Mesendoderm (in vitro differentiated cells): Measurements from ENCODE around the gene SKA2.
"Not testable (repeated sequence)": the region's sequence is repeated elsewhere in the genome, so short reads cannot be mapped to it uniquely, and the experiment has no call there.

Experiments used
- DNase-seq: peaks from one replicate; pipeline ENCODE4 v3.0.0; 2013
- H2AK5ac ChIP-seq: 2 replicates; pipeline ENCODE4 v1.6.1; 2013; ENCODE audit warnings: low read length, inconsistent platforms
- H2BK120ac ChIP-seq: 2 replicates; pipeline ENCODE4 v1.6.1; 2013; ENCODE audit warnings: low read depth, mild to moderate bottlenecking, low read length, moderate library complexity, mixed read lengths
- H2BK15ac ChIP-seq: replicated peaks from 2 replicates; pipeline ENCODE4 v1.6.1; 2013; ENCODE audit warnings: low read depth, mild to moderate bottlenecking, moderate library complexity
- H2BK5ac ChIP-seq: 2 replicates; pipeline ENCODE4 v1.6.1; 2013; ENCODE audit warnings: low read length, inconsistent platforms
- H3K18ac ChIP-seq: 2 replicates; pipeline ENCODE4 v1.6.1; 2013; ENCODE audit warnings: mild to moderate bottlenecking, low read length, mixed read lengths
- H3K23ac ChIP-seq: one replicate; pipeline ENCODE4 v1.6.1; 2013; ENCODE audit warnings: low read length
- H3K27ac ChIP-seq: 2 replicates; pipeline ENCODE4 v1.5.1; 2013; ENCODE audit warnings: low read depth, mild to moderate bottlenecking, inconsistent platforms, low read length, moderate library complexity
- H3K27me3 ChIP-seq: 2 replicates; pipeline ENCODE4 v1.6.1; 2013; ENCODE audit warnings: low read length, control low read depth, mild to moderate bottlenecking, inconsistent platforms; ENCODE audit not compliant: insufficient read depth, poor library complexity
- H3K36me3 ChIP-seq: 2 replicates; pipeline ENCODE4 v1.6.1; 2013; ENCODE audit warnings: low read length, inconsistent platforms; ENCODE audit not compliant: control insufficient read depth, insufficient read depth
- H3K4ac ChIP-seq: one replicate; pipeline ENCODE4 v1.6.1; 2013; ENCODE audit warnings: low read depth, mild to moderate bottlenecking, low read length, moderate library complexity
- H3K4me1 ChIP-seq: 2 replicates; pipeline ENCODE4 v1.6.1; 2013; ENCODE audit warnings: low read depth, low read length, inconsistent platforms; ENCODE audit not compliant: control insufficient read depth
- H3K4me2 ChIP-seq: 2 replicates; pipeline ENCODE4 v1.6.1; 2013; ENCODE audit warnings: low read length
- H3K4me3 ChIP-seq: 2 replicates; pipeline ENCODE4 v1.5.1; 2013; ENCODE audit warnings: mild to moderate bottlenecking, low read length
- H3K56ac ChIP-seq: one replicate; pipeline ENCODE4 v1.6.1; 2013; ENCODE audit warnings: low read length
- H3K79me1 ChIP-seq: 2 replicates; pipeline ENCODE4 v1.6.1; 2013; ENCODE audit warnings: low read length, inconsistent platforms
- H3K79me2 ChIP-seq: 2 replicates; pipeline ENCODE4 v1.6.1; 2013; ENCODE audit warnings: mild to moderate bottlenecking, low read length; ENCODE audit not compliant: control insufficient read depth, insufficient read depth
- H3K9ac ChIP-seq: 2 replicates; pipeline ENCODE4 v1.6.1; 2013; ENCODE audit warnings: low read length, inconsistent platforms
- H4K5ac ChIP-seq: one replicate; pipeline ENCODE4 v1.6.1; 2013; ENCODE audit warnings: low read length
- H4K8ac ChIP-seq: one replicate; pipeline ENCODE4 v1.6.1; 2013; ENCODE audit warnings: low read depth, mild to moderate bottlenecking, control low read depth, low read length, moderate library complexity
- WGBS: extraction: QIAGEN DNeasy Blood & Tissue Kit; methylation state at CpG from one replicate; pipeline ENCODE4 v1.1.7; 2013; ENCODE audit warnings: low lambda C conversion rate, missing lambda C conversion rate; ENCODE audit not compliant: insufficient coverage; ENCODE audit errors: extremely low coverage; 5-methylcytosine and 5-hydroxymethylcytosine counted together

SKA2 gene

DNA sequence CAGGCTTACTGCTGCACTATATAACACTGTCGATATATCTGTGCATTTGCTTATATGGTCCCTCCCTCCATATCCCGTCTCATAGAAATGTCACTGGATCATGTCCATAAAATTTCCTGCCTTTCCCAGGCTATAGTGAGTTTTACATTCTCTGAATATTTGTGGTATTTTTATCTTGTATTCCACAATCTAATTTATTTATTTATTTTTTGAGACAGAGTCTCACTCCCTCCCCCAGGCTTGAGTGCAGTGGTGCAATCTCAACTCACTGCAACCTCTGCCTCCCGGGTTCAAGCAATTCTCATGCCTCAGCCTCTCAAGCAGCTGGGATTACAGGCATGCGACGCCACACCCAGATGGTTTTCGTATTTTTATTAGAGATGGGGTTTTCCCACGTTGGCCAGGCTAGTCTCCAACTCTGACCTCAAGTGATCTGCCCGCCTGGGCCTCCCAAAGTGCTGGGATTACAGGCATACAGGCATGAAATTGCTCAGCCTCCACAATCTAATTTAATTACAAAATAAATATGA, 61.2 kb downstream of the SKA2 start:
- Histone ChIP-seq H3K79me1 (no peaks in the 10 kb centered on the region), H4K8ac (no peak overlapping the region), H3K4me2 (no peak overlapping the region), H2BK120ac (no peak overlapping the region), H3K4me3 (no peak overlapping the region), H3K56ac (peak overlapping the region; percentile 25), H2BK15ac (no peak overlapping the region), H3K18ac (no peak overlapping the region), H3K36me3 (no peaks in the 10 kb centered on the region), H4K5ac (no peak overlapping the region), H3K79me2 (peaks cover 1% of the 10 kb centered on the region), H3K27me3 (no peaks in the 10 kb centered on the region), H3K23ac (no peak overlapping the region), H2AK5ac (no peak overlapping the region), H3K4me1 (no peaks in the 10 kb centered on the region), H2BK5ac (no peak overlapping the region), H3K27ac (no peak overlapping the region), H3K4ac (no peak overlapping the region), H3K9ac (no peak overlapping the region)
- no peak for DNase-seq
- WGBS, result no CpG with 5 or more reads among the region's 8 CpGs

DNA sequence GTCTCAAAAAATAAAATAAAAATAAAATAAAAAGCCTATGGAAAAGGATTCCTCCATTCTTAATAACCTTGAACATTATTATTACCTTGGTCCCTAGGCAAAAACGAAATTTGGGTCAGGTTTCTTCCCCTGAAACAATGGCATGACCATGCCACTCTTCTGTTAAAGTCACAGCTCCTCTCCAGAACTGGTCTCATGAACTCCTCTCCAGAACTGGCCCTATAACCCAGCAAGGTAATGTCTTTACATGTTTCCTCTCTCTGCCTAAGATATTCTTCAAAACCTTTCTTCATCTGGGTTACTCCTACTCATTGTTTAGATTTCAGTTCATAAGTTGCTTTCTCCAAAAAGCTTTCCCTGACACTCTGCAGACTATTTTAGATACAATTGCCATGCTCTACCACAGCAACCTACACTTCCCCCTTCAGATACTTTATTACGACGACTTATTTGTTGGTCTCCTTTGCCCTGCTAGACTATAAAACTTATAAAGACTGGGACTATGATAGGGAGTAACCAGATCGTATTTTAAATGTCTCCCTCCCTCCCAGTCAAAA, 61.8 kb downstream of the SKA2 start:
- H3K27me3 ChIP-seq, result no peaks in the 10 kb centered on the region
- no peak overlapping the region for H4K8ac ChIP-seq
- no peak overlapping the region for H3K56ac ChIP-seq
- H3K79me2 ChIP-seq, result peaks cover 1% of the 10 kb centered on the region
- H2AK5ac ChIP-seq, result no peak overlapping the region
- no peak for DNase-seq
- no CpG with 5 or more reads among the region's 4 CpGs for WGBS
- H3K23ac ChIP-seq, result no peak overlapping the region
- no peak overlapping the region for H3K4me2 ChIP-seq
- no peak overlapping the region for H3K9ac ChIP-seq
- no peak overlapping the region for H2BK120ac ChIP-seq
- H2BK15ac ChIP-seq, result no peak overlapping the region
- no peak overlapping the region for H3K27ac ChIP-seq
- no peaks in the 10 kb centered on the region for H3K4me1 ChIP-seq
- no peak overlapping the region for H3K18ac ChIP-seq
- no peak overlapping the region for H3K4me3 ChIP-seq
- no peaks in the 10 kb centered on the region for H3K36me3 ChIP-seq
- H2BK5ac ChIP-seq, result no peak overlapping the region
- no peak overlapping the region for H4K5ac ChIP-seq
- no peak overlapping the region for H3K4ac ChIP-seq
- H3K79me1 ChIP-seq, result no peaks in the 10 kb centered on the region

DNA sequence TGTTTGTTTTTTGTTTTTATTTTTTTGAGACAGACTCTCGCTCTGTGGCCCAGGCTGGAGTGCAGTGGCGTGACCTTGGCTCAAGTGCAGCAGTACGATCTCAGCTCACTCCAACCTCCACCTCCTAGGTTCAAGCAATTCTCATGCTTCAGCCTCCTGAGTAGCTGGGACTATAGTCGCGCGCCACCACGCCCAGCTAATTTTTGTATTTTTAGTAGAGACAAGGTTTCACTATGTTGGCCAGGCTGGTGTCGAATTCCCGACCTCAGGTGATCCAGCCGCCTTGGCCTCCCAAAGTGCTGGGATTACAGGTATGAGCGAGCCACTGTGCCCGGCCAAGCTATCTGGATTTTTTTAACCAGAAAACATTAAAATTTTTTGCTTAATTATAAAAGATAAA, 64.4 kb downstream of the SKA2 start:
- no CpG with 5 or more reads among the region's 12 CpGs for WGBS

GRCh38 chr17:59084154-59084553, 70.8 kb downstream of the SKA2 start:
- DNase-seq, result no peak
- no peak overlapping the region for H3K4me2 ChIP-seq
- H3K27me3 ChIP-seq, result no peaks in the 10 kb centered on the region
- no peak overlapping the region for H3K4ac ChIP-seq
- H2BK120ac ChIP-seq, result no peak overlapping the region
- peaks cover 2% of the 10 kb centered on the region for H3K79me1 ChIP-seq
- no peak overlapping the region for H3K27ac ChIP-seq
- H3K23ac ChIP-seq, result no peak overlapping the region
- H2AK5ac ChIP-seq, result no peak overlapping the region
- H2BK5ac ChIP-seq, result no peak overlapping the region
- H3K18ac ChIP-seq, result no peak overlapping the region
- WGBS, result no CpG with 5 or more reads among the region's 4 CpGs
- no peak overlapping the region for H3K56ac ChIP-seq
- no peak overlapping the region for H4K8ac ChIP-seq
- no peak overlapping the region for H3K4me3 ChIP-seq
- H3K4me1 ChIP-seq, result no peaks in the 10 kb centered on the region
- H3K9ac ChIP-seq, result no peak overlapping the region
- no peaks in the 10 kb centered on the region for H3K79me2 ChIP-seq
- no peaks in the 10 kb centered on the region for H3K36me3 ChIP-seq
- H2BK15ac ChIP-seq, result no peak overlapping the region
- H4K5ac ChIP-seq, result no peak overlapping the region

More for the DNA sequence above, 64.4 kb downstream of the SKA2 start:
- H2AK5ac ChIP-seq, H3K27ac ChIP-seq, H2BK15ac ChIP-seq, H2BK120ac ChIP-seq, H3K4ac ChIP-seq, H3K4me1 ChIP-seq, H3K4me2 ChIP-seq, H3K79me1 ChIP-seq, H3K9ac ChIP-seq, H3K56ac ChIP-seq, H4K8ac ChIP-seq, DNase-seq, H4K5ac ChIP-seq, H3K4me3 ChIP-seq, H3K18ac ChIP-seq, H3K27me3 ChIP-seq, H2BK5ac ChIP-seq, H3K36me3 ChIP-seq, H3K79me2 ChIP-seq, H3K23ac ChIP-seq: not testable (repeated sequence)

GRCh38 chr17:59074494-59074893, 80.5 kb downstream of the SKA2 start:
- Histone ChIP-seq H3K79me2 (no peaks in the 10 kb centered on the region), H3K27me3 (no peaks in the 10 kb centered on the region), H3K79me1 (no peaks in the 10 kb centered on the region), H3K4me2 (no peak overlapping the region), H2BK15ac (no peak overlapping the region), H3K4me3 (no peak overlapping the region), H3K23ac (no peak overlapping the region), H3K27ac (no peak overlapping the region), H2AK5ac (no peak overlapping the region), H3K4ac (no peak overlapping the region), H2BK120ac (no peak overlapping the region), H4K8ac (no peak overlapping the region), H3K56ac (no peak overlapping the region), H3K9ac (no peak overlapping the region), H2BK5ac (no peak overlapping the region), H3K4me1 (no peaks in the 10 kb centered on the region), H3K18ac (no peak overlapping the region), H3K36me3 (no peaks in the 10 kb centered on the region), H4K5ac (no peak overlapping the region)
- no peak for DNase-seq

DNA sequence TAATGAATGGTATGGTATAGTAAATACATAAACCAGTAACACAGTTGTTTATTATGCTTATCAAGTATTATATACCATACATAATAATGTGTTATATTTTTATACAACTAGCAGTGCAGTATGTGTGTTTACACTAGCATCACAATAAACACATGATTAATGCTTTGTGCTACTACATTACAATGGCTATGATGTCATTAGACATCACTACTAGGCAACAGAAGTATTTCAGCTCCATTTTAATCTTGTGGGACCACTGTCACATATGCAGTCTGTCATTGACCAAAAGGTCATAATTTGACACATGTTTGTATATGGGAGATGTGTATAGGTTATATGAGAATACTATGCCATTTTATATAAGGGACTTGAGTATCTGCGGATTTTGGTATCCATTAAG, 81.0 kb downstream of the SKA2 start:
- H3K4me3 ChIP-seq, result no peak overlapping the region
- H3K79me2 ChIP-seq, result no peaks in the 10 kb centered on the region
- no peak overlapping the region for H3K27ac ChIP-seq
- H3K27me3 ChIP-seq, result no peaks in the 10 kb centered on the region
- no peak overlapping the region for H2BK5ac ChIP-seq
- no peaks in the 10 kb centered on the region for H3K4me1 ChIP-seq
- no peak overlapping the region for H4K8ac ChIP-seq
- no peaks in the 10 kb centered on the region for H3K36me3 ChIP-seq
- no peak overlapping the region for H3K18ac ChIP-seq
- no peak overlapping the region for H4K5ac ChIP-seq
- H3K4me2 ChIP-seq, result no peak overlapping the region
- H3K79me1 ChIP-seq, result no peaks in the 10 kb centered on the region
- no peak overlapping the region for H3K56ac ChIP-seq
- no peak overlapping the region for H3K4ac ChIP-seq
- H3K23ac ChIP-seq, result no peak overlapping the region
- no peak overlapping the region for H2BK120ac ChIP-seq
- DNase-seq, result no peak
- no peak overlapping the region for H2BK15ac ChIP-seq
- no CpG with 5 or more reads among the region's 1 CpG for WGBS
- no peak overlapping the region for H3K9ac ChIP-seq
- no peak overlapping the region for H2AK5ac ChIP-seq
